Measurements from ENCODE around the gene BRCA2.

- TF ChIP-seq CTCF (IDR thresholded peaks at IDR 0.05) = no peak
- TF ChIP-seq POLR2A (IDR thresholded peaks at IDR 0.05) = no peak
These were observed 92.5 kb downstream of the BRCA2 start for GRCh38 chr13:32407854-32408253.

Data from testis (tissue), 2 donors.